CD14-positive monocyte (primary cell): ENCODE measurements around the gene TIPRL. TPM values are rescaled to one million over a fixed set of nuclear protein-coding genes. Genes with fewer than 3 reads are reported as not detected.
A peak's percentile ranks its signal among the peaks of the same experiment; 100 is the strongest.

Experiments used
- DNase-seq, 3 donors: peaks; one replicate each; pipeline ENCODE4 v3.0.0-alpha.2; 2011 to 2022
- H2AFZ ChIP-seq: 2 replicates; pipeline ENCODE4 v1.6.0; 2012; ENCODE audit warnings: mild to moderate bottlenecking, low read depth, low read length, inconsistent platforms; ENCODE audit not compliant: insufficient read depth, poor library complexity, severe bottlenecking
- H3K27ac ChIP-seq, 2 donors: 1 replicate in 1 of 2; 2 replicates in 1 of 2; pipeline ENCODE4 v1.5.1; 2012 to 2013; ENCODE audit warnings: low read length in 2 of 2, control low read depth in 1 of 2, inconsistent platforms in 1 of 2, low read depth in 1 of 2, mild to moderate bottlenecking in 1 of 2
- H3K27me3 ChIP-seq, 2 donors: one replicate each; pipeline versions ENCODE4 v1.6.0 to v1.6.1; 2011 to 2013; ENCODE audit warnings: low read length in 2 of 2; ENCODE audit not compliant: control insufficient read depth in 2 of 2, insufficient read depth in 2 of 2
- H3K36me3 ChIP-seq, 2 donors: replicated peaks in 1 of 2; 1 replicate in 1 of 2; 2 replicates in 1 of 2; pipeline versions ENCODE4 v1.5.1 to v1.6.1; 2012 to 2013; ENCODE audit warnings: low read length in 2 of 2, control low read depth in 1 of 2, inconsistent platforms in 1 of 2, mild to moderate bottlenecking in 1 of 2; ENCODE audit not compliant: insufficient read depth in 2 of 2, control insufficient read depth in 1 of 2
- H3K4me1 ChIP-seq, 2 donors: 1 replicate in 1 of 2; 2 replicates in 1 of 2; pipeline versions ENCODE4 v1.5.1 to v1.6.1; 2012 to 2013; ENCODE audit warnings: low read length in 2 of 2, control low read depth in 1 of 2, inconsistent platforms in 1 of 2, mild to moderate bottlenecking in 1 of 2, moderate library complexity in 1 of 2; ENCODE audit not compliant: insufficient read depth in 2 of 2, control insufficient read depth in 1 of 2
- H3K4me2 ChIP-seq: replicated peaks from 2 replicates; pipeline ENCODE3; 2012; ENCODE audit warnings: low read length, moderate library complexity, mild to moderate bottlenecking; ENCODE audit not compliant: poor library complexity, severe bottlenecking; ENCODE audit errors: extremely low read depth
- H3K4me3 ChIP-seq, 3 experiments: fragments of 200-600 bp in 1 of 3; sonication (generic) in 1 of 3; replicated peaks in 1 of 3; 1 replicate in 2 of 3; 2 replicates in 1 of 3; pipeline ENCODE4 v1.5.1; 2011 to 2013; ENCODE audit warnings: low read length in 3 of 3, mild to moderate bottlenecking in 3 of 3, control low read depth in 2 of 3, low read depth in 2 of 3, inconsistent platforms in 1 of 3, moderate library complexity in 1 of 3
- H3K79me2 ChIP-seq: 2 replicates; pipeline ENCODE4 v1.6.0; 2012; ENCODE audit warnings: mild to moderate bottlenecking, control low read depth, inconsistent platforms, low read length, moderate library complexity; ENCODE audit not compliant: insufficient read depth
- H3K9ac ChIP-seq: 2 replicates; pipeline ENCODE4 v1.6.0; 2017; ENCODE audit warnings: low read length, mild to moderate bottlenecking; ENCODE audit not compliant: insufficient read depth, poor library complexity, severe bottlenecking
- H3K9me3 ChIP-seq, 2 donors: replicated peaks in 1 of 2; 1 replicate in 1 of 2; 2 replicates in 1 of 2; pipeline versions ENCODE4 v1.5.1 to v1.6.1; 2012 to 2013; ENCODE audit warnings: low read length in 2 of 2, control low read depth in 1 of 2; ENCODE audit not compliant: control insufficient read depth in 1 of 2, insufficient read depth in 1 of 2
- H4K20me1 ChIP-seq: 2 replicates; pipeline ENCODE4 v1.6.0; 2012; ENCODE audit warnings: mild to moderate bottlenecking, low read length, control low read depth, moderate library complexity; ENCODE audit not compliant: insufficient read depth
- H3K27ac Mint-ChIP-seq, 7 donors: one replicate each; pipeline ENCODE4 v1.8.0; 2020; ENCODE audit warnings: mild to moderate bottlenecking in 7 of 7, mixed read lengths in 7 of 7, moderate library complexity in 6 of 7, inconsistent platforms in 2 of 7
- H3K27me3 Mint-ChIP-seq, 3 donors: one replicate each; pipeline ENCODE4 v1.8.0; 2021 to 2022; ENCODE audit warnings: low read depth in 3 of 3, mild to moderate bottlenecking in 3 of 3, mixed read lengths in 3 of 3, moderate library complexity in 3 of 3, inconsistent platforms in 1 of 3
- H3K36me3 Mint-ChIP-seq, 2 donors: one replicate each; pipeline ENCODE4 v1.8.0; 2020; ENCODE audit warnings: mixed read lengths in 2 of 2, inconsistent platforms in 1 of 2, mild to moderate bottlenecking in 1 of 2
- H3K4me1 Mint-ChIP-seq: one replicate; pipeline ENCODE4 v1.8.0; 2020; ENCODE audit warnings: mild to moderate bottlenecking, mixed read lengths
- H3K4me3 Mint-ChIP-seq, 2 donors: one replicate each; pipeline ENCODE4 v1.8.0; 2020; ENCODE audit warnings: mild to moderate bottlenecking in 2 of 2, mixed read lengths in 2 of 2, moderate library complexity in 1 of 2
- H3K9me3 Mint-ChIP-seq, 7 donors: one replicate each; pipeline ENCODE4 v1.8.0; 2020 to 2022; ENCODE audit warnings: mixed read lengths in 7 of 7, mild to moderate bottlenecking in 6 of 7, moderate library complexity in 6 of 7, inconsistent platforms in 2 of 7
- WGBS: methylation state at CpG from one replicate; pipeline ENCODE4 v1.1.5; 2013; ENCODE audit warnings: missing lambda C conversion rate; ENCODE audit not compliant: insufficient coverage; 5-methylcytosine and 5-hydroxymethylcytosine counted together
- intact Hi-C, 2 donors: fragments of 100-400 bp; cut with micrococcal nuclease; formaldehyde crosslinking; loops; one replicate each; pipeline versions ENCODE4 v1.15.0 to v1.15.1; 2023
- polyA plus RNA-seq, 3 donors: library from polyadenylated mRNA; depleted of rRNA in 1 of 3; unstranded in 2 of 3; stranded (reverse) in 1 of 3; fragments of 300-500 nt in 2 of 3; fragments of >200 nt in 1 of 3; fragmentation: Illumina TruSeq in 2 of 3; gene quantifications; 1 replicate in 2 of 3; 2 replicates in 1 of 3; pipeline ENCODE4 v1.2.3, GENCODE V29; 2012 to 2021
- TF ChIP-seq, protein P1 (sequence below): fragments of 200-600 bp; IDR thresholded peaks from one replicate; pipeline ENCODE4 v1.8.0; 2022; ENCODE audit warnings: antibody characterized with exemption, mild to moderate bottlenecking

The TIPRL gene
- polyA plus RNA-seq, 3 donors: 8.7 to 35.0 (median 30.2) TPM

DNA sequence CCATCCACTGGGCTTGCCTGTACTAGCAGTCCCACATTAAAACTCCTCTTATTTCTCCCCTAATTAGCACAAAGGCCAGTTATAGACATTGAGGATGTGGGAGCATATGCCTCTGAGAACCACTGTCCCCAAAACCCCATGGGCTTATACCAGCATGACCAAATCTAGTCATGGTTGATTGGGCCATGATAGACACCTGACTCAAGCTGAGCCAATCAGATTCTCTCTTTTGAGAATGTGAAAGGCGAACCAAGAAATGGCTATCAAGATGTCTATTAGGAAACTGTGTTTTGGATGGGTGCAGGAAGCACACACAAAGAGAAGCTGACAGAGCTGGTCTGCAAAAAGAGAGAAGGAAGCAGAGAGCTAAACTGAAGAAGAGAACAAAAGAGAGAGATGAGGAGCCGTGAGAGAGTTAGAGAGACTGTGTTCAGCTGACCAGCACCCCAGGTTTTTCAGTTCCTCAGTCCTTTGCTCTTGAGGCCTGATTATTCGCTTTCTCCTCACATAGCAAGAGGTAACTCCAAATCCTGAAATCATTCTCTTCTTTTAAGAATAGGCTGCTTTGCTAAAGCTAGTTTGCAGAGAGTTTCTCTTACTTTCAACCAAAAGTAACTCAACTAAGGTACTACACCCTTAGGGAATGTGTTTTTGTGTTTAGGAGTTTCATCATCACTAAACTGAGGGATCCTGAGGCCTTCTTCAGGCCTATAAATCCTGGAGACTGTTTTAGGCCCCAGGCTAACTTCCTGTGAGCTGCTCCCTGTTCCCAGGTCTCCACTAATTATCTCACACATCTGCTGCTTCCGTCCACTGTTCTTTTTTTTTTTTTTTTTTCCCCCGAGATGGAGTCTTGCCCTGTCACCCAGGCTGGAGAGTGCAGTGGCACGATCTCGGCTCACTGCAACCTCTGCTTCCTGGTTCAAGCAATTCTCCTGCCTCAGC lies 7.9 kb upstream of the TIPRL start:
- Histone ChIP-seq H4K20me1 (no peaks in the 10 kb centered on the region), H3K36me3 (no peaks in the 10 kb centered on the region), H3K9me3 (no peaks in the 10 kb centered on the region), H2AFZ (peak overlapping the region; percentile 59), H3K4me2 (no peak overlapping the region), H3K4me3 (no peak overlapping the region), H3K27me3 (no peaks in the 10 kb centered on the region), H3K4me1 (no peaks in the 10 kb centered on the region), H3K27ac (no peak overlapping the region), H3K9ac (no peak overlapping the region), H3K79me2 (no peaks in the 10 kb centered on the region)
- Mint-ChIP-seq H3K27me3 (peaks cover 4 to 7% (median 5%) of the 10 kb centered on the region in 3 donors), H3K9me3 (peaks cover 0 to 10% (median 0%) of the 10 kb centered on the region in 7 donors), H3K4me1 (no peaks in the 10 kb centered on the region), H3K36me3 (no peaks in the 10 kb centered on the region), H3K27ac (peak overlapping the region in 1 of 7 donors; percentile 27), H3K4me3 (no peak overlapping the region)
- WGBS: 72% methylated on average over 3 of the region's 7 CpGs
- TF ChIP-seq, protein P1, sequence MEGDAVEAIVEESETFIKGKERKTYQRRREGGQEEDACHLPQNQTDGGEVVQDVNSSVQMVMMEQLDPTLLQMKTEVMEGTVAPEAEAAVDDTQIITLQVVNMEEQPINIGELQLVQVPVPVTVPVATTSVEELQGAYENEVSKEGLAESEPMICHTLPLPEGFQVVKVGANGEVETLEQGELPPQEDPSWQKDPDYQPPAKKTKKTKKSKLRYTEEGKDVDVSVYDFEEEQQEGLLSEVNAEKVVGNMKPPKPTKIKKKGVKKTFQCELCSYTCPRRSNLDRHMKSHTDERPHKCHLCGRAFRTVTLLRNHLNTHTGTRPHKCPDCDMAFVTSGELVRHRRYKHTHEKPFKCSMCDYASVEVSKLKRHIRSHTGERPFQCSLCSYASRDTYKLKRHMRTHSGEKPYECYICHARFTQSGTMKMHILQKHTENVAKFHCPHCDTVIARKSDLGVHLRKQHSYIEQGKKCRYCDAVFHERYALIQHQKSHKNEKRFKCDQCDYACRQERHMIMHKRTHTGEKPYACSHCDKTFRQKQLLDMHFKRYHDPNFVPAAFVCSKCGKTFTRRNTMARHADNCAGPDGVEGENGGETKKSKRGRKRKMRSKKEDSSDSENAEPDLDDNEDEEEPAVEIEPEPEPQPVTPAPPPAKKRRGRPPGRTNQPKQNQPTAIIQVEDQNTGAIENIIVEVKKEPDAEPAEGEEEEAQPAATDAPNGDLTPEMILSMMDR: no peak
- no peak for DNase-seq
- intact Hi-C loops: no loop called here

DNA sequence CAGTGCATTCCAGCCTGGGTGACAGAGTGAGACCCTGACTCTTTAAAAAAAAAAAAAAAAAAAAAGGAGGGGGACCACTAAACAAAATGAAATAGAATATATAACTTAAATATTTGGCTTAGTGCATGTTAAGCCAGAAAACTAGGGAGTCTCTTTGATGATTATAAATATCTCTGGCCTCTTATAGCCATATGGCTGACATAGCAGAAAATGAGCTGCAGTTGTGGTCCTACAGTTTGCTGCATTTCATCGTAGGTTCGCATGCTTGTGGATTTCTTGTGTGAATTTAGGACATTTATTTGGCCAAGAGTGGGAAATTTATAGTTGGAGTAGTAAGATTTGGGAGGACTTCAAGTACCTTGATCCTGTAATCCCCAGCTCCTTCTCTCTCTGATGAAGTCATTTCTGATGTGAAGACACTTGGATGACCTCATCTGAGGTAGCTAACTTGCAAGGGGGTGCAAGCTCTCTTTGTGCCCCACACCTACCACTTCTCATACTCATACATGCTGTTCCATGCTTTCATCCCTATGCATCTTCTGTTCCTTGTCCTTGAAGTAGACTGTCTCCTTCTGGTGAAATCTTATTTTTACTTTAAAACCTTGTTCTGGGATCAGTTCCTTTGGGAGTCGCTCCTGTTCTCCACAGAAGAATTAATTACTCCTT lies 6.4 kb upstream of the TIPRL start:
- intact Hi-C loops: no loop called here
- WGBS: 100% methylated on average over 2 of the region's 3 CpGs
- no peaks in the 10 kb centered on the region for H3K4me1 Mint-ChIP-seq

More for the DNA sequence above, 6.4 kb upstream of the TIPRL start:
- no peaks in the 10 kb centered on the region for H3K36me3 Mint-ChIP-seq
- Histone ChIP-seq H3K27me3 (no peaks in the 10 kb centered on the region), H3K9me3 (no peaks in the 10 kb centered on the region), H3K4me3 (no peak overlapping the region), H3K9ac (no peak overlapping the region), H4K20me1 (no peaks in the 10 kb centered on the region), H3K4me2 (no peak overlapping the region), H3K36me3 (no peaks in the 10 kb centered on the region), H2AFZ (no peak overlapping the region), H3K27ac (no peak overlapping the region), H3K79me2 (no peaks in the 10 kb centered on the region), H3K4me1 (no peaks in the 10 kb centered on the region)
- TF ChIP-seq, protein P1: no peak
- H3K27me3 Mint-ChIP-seq: peaks cover 4 to 5% (median 5%) of the 10 kb centered on the region in 3 donors
- peak overlapping the region in 2 of 7 donors; percentile 17 to 30 for H3K27ac Mint-ChIP-seq
- DNase-seq: no peak
- H3K4me3 Mint-ChIP-seq: no peak overlapping the region
- peaks cover 0 to 10% (median 0%) of the 10 kb centered on the region in 7 donors for H3K9me3 Mint-ChIP-seq
